ENCODE measurements around the gene PCDH9. TPM values are rescaled to one million over a fixed set of nuclear protein-coding genes. Genes with fewer than 3 reads are reported as not detected.

The PCDH9 gene
- total and polyA plus RNA-seq, 9 donors = 0.18 to 6.5 (median 1.3) TPM

DNA sequence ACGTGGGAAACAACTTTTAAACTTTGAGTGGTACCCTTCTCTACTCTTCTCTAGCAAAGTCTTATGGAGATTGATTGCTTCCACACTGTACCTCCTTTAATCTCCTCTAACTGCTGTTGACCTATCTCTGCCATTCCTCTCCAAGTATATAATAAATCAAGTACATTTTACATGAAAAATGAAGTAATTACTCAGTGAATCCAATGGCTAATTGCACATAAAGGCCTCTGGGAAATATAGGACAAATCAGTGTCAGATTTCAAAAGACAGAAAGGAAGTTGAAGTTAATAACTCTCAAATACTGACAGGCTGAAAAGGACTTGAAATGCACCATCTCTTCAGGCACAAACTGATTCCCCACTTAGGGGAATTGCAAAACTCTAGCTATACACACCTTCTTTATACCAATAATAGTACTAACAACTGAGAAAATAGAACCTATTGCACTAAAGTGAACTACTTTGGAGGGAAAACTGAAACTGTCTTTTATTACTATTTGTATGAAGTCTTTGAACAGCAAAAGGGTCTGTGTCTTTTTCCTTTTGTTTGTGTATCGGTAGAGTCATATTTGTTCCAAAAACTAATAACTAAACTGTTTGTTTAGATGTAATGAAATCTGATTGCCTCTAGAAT lies 701.1 kb downstream of the PCDH9 start:
- TF ChIP-seq EP300 (IDR thresholded peaks at IDR 0.05) (no peak), POLR2A (IDR thresholded peaks at IDR 0.05) (no peak)
- TF ChIP-seq, protein P1, sequence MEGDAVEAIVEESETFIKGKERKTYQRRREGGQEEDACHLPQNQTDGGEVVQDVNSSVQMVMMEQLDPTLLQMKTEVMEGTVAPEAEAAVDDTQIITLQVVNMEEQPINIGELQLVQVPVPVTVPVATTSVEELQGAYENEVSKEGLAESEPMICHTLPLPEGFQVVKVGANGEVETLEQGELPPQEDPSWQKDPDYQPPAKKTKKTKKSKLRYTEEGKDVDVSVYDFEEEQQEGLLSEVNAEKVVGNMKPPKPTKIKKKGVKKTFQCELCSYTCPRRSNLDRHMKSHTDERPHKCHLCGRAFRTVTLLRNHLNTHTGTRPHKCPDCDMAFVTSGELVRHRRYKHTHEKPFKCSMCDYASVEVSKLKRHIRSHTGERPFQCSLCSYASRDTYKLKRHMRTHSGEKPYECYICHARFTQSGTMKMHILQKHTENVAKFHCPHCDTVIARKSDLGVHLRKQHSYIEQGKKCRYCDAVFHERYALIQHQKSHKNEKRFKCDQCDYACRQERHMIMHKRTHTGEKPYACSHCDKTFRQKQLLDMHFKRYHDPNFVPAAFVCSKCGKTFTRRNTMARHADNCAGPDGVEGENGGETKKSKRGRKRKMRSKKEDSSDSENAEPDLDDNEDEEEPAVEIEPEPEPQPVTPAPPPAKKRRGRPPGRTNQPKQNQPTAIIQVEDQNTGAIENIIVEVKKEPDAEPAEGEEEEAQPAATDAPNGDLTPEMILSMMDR (IDR thresholded peaks at IDR 0.05) = no peak
- H3K27ac ChIP-seq = no peak overlapping the region
- intact Hi-C loops (cut with DNase I) = no loop called here
- no peak for DNase-seq
- H3K36me3 ChIP-seq = no peaks in the 10 kb centered on the region
- no peaks in the 10 kb centered on the region for H3K9me3 ChIP-seq
- H3K4me1 ChIP-seq (ENCODE audit: insufficient read depth) = no peaks in the 10 kb centered on the region
- H3K27me3 ChIP-seq = no peaks in the 10 kb centered on the region
- 60 to 79% (median 72%) methylated on average over 2 of the region's 2 CpGs for WGBS, 3 donors
- no peak overlapping the region for H3K4me3 ChIP-seq

DNA sequence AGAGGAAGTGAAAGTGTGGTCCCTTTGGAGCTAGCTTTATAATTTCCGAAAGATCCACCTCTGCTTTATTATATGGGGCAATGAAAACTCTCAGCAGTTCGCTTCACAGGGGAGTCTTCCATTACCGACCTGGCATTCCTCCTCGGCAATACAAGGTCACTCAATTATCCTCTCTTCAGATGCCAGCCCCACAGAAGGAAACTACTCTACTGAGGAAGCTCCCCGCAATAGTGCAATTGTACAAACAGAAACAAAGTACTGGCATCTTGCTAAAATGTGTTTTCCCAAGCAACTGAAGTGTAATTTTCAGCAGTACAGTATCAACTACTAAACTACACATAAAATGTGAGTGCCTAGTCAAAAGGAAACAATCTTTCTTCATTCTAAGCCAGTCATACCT lies 702.0 kb downstream of the PCDH9 start:
- TF ChIP-seq EP300 (IDR thresholded peaks at IDR 0.05) = no peak
- TF ChIP-seq POLR2A (IDR thresholded peaks at IDR 0.05) = no peak
- TF ChIP-seq, protein P1 (IDR thresholded peaks at IDR 0.05) = no peak
- no peaks in the 10 kb centered on the region for H3K4me1 ChIP-seq (ENCODE audit: insufficient read depth)
- 41 to 57% (median 53%) methylated on average over 5 of the region's 5 CpGs for WGBS, 3 donors
- H3K27me3 ChIP-seq = no peaks in the 10 kb centered on the region
- no peak overlapping the region for H3K4me3 ChIP-seq
- intact Hi-C loops (cut with DNase I) = no loop called here
- H3K27ac ChIP-seq = no peak overlapping the region
- H3K36me3 ChIP-seq = no peaks in the 10 kb centered on the region
- no peak for DNase-seq
- H3K9me3 ChIP-seq = no peaks in the 10 kb centered on the region

DNA sequence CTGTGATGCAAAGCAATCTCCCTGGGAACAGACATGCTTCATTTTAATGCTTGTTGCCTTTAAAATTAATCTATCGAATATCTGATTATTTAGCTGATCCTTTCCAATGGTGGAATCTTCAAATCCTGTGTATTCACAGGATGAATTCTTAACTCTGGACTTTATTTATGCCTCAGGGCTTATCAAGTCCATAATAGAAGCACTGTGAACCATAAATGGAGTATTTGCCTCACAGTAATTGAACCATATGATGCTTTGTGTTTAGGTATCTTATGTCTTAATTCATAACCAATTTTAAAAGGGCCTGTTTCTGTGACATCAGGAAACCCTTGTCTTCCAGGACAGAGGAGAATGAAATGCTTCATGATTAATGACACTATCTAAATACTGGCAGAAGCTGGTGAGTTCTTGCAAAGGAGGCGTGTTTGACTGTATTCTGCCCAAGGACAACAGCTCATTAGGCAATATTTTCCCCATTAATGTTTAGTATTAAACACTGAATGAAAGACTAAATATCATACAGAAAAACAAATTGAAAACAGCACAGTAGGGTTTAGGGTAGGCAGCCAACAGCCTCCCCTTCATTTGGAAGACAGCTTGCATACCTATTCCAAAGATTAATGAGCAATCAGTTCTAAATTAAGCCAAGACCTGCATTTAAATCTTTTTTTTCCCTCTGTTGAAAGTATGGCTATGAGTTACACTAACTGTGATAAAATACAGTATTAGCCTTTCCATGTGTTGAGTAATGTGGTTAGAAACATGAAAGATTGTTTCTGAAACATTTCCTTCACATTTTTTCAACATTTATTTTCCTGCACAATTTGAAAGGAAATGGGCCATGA lies 709.4 kb downstream of the PCDH9 start:
- intact Hi-C loops (cut with DNase I) = no loop called here
- Histone ChIP-seq H3K4me3 (no peak overlapping the region), H3K27ac (no peak overlapping the region), H3K4me1 (ENCODE audit: insufficient read depth) (no peaks in the 10 kb centered on the region), H3K36me3 (no peaks in the 10 kb centered on the region), H3K27me3 (no peaks in the 10 kb centered on the region), H3K9me3 (no peaks in the 10 kb centered on the region)
- 14 to 31% (median 28%) methylated on average over 2 of the region's 2 CpGs for WGBS, 3 donors
- DNase-seq = no peak
- TF ChIP-seq, protein P1 (IDR thresholded peaks at IDR 0.05) = no peak
- no peak for TF ChIP-seq POLR2A (IDR thresholded peaks at IDR 0.05)
- no peak for TF ChIP-seq EP300 (IDR thresholded peaks at IDR 0.05)

DNA sequence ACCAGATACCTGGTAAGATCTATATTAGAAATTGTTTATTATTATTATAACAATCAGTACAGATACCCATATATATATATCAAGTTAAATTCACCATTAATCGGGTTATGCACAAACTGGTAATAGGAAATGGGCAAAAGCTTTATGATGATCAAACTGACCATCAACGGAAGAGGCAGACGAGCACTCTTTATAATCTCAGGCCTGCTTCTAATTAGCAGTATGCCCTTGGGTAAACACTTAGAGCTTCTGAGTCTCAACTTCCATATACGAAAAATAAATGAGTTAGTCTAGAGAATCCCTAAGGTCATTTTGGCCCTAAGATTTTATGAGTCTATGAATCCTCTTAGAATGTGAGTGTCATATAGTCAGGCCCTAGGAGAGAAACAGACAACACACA lies 710.9 kb downstream of the PCDH9 start:
- Histone ChIP-seq H3K27ac (no peak overlapping the region), H3K4me3 (no peak overlapping the region), H3K4me1 (ENCODE audit: insufficient read depth) (no peaks in the 10 kb centered on the region), H3K27me3 (no peaks in the 10 kb centered on the region), H3K9me3 (no peaks in the 10 kb centered on the region), H3K36me3 (no peaks in the 10 kb centered on the region)
- no peak for DNase-seq
- TF ChIP-seq EP300 (IDR thresholded peaks at IDR 0.05) (no peak), POLR2A (IDR thresholded peaks at IDR 0.05) (no peak)
- TF ChIP-seq, protein P1 (IDR thresholded peaks at IDR 0.05) = no peak
- WGBS, 3 donors = 88 to 92% (median 90%) methylated on average over 4 of the region's 4 CpGs
- intact Hi-C loops (cut with DNase I) = no loop called here
